MM.1S (cell line): ENCODE data around the gene DKK3.

Source experiments
- DNase-seq: peaks from one replicate; pipeline ENCODE4 v3.0.0-alpha.2; 2015
- H2AFZ ChIP-seq: fragments of 300-600 bp; sonication (generic); 2 replicates; pipeline ENCODE4 v1.6.0; 2016; ENCODE audit warnings: antibody characterized with exemption, low read length
- H3F3A ChIP-seq: fragments of 300-600 bp; sonication (generic); 2 replicates; pipeline ENCODE4 v1.6.1; 2016; ENCODE audit warnings: mild to moderate bottlenecking, antibody characterized with exemption, low read length, moderate library complexity, mixed read lengths; ENCODE audit not compliant: insufficient read depth
- H3K27ac ChIP-seq: fragments of 300-600 bp; sonication (generic); 2 replicates; pipeline ENCODE4 v1.5.1; 2016; ENCODE audit warnings: mild to moderate bottlenecking, low read length
- H3K27me3 ChIP-seq: fragments of 300-600 bp; sonication (generic); replicated peaks from 2 replicates; pipeline ENCODE4 v1.6.0; 2016; ENCODE audit warnings: low read length; ENCODE audit not compliant: insufficient read depth
- H3K36me3 ChIP-seq: fragments of 300-600 bp; sonication (generic); replicated peaks from 2 replicates; pipeline ENCODE4 v1.6.1; 2016; ENCODE audit warnings: mild to moderate bottlenecking, low read length, mixed read lengths; ENCODE audit not compliant: insufficient read depth
- H3K4me1 ChIP-seq: fragments of 300-600 bp; sonication (generic); 2 replicates; pipeline ENCODE4 v1.6.1; 2016; ENCODE audit warnings: low read length, mixed read lengths
- H3K4me2 ChIP-seq: fragments of 300-600 bp; sonication (generic); 2 replicates; pipeline ENCODE4 v1.6.0; 2016; ENCODE audit warnings: low read depth, low read length
- H3K4me3 ChIP-seq: fragments of 300-600 bp; sonication (generic); 2 replicates; pipeline ENCODE4 v1.5.1; 2016; ENCODE audit warnings: low read length, mixed read lengths
- H3K79me2 ChIP-seq: fragments of 300-600 bp; sonication (generic); 2 replicates; pipeline ENCODE4 v1.6.1; 2016; ENCODE audit warnings: mixed run types, low read length, mixed read lengths
- H3K9ac ChIP-seq: fragments of 300-600 bp; sonication (generic); 2 replicates; pipeline ENCODE4 v1.6.1; 2016; ENCODE audit warnings: low read length, mixed read lengths
- H3K9me2 ChIP-seq: fragments of 300-600 bp; sonication (generic); replicated peaks from 2 replicates; pipeline ENCODE4 v1.6.1; 2016; ENCODE audit warnings: mild to moderate bottlenecking, low read length, mixed read lengths; ENCODE audit not compliant: insufficient read depth
- H3K9me3 ChIP-seq: fragments of 300-600 bp; sonication (generic); replicated peaks from 2 replicates; pipeline ENCODE4 v1.6.1; 2016; ENCODE audit warnings: mild to moderate bottlenecking, low read length, mixed read lengths; ENCODE audit not compliant: insufficient read depth
- H4K20me1 ChIP-seq: fragments of 300-600 bp; sonication (generic); 2 replicates; pipeline ENCODE4 v1.6.1; 2016; ENCODE audit warnings: mild to moderate bottlenecking, low read length, moderate library complexity, mixed read lengths; ENCODE audit not compliant: insufficient read depth
- EZH2 ChIP-seq: fragments of 300-600 bp; sonication (generic); optimal IDR thresholded peaks from 2 replicates; pipeline ENCODE3; 2017; ENCODE audit warnings: low read depth, mild to moderate bottlenecking, antibody characterized with exemption, low read length, mixed read lengths
- EZH2phosphoT487 ChIP-seq: fragments of 300-600 bp; sonication (generic); IDR thresholded peaks from 2 replicates; pipeline ENCODE4 v1.6.1; 2018; ENCODE audit warnings: antibody characterized with exemption, low read length
- TF ChIP-seq, protein P1 (sequence below): fragments of 300-600 bp; sonication (generic); IDR thresholded peaks from 2 replicates; pipeline ENCODE4 v1.5.1; 2016; ENCODE audit warnings: antibody characterized with exemption, low read length, mixed read lengths

The DKK3 gene

DNA sequence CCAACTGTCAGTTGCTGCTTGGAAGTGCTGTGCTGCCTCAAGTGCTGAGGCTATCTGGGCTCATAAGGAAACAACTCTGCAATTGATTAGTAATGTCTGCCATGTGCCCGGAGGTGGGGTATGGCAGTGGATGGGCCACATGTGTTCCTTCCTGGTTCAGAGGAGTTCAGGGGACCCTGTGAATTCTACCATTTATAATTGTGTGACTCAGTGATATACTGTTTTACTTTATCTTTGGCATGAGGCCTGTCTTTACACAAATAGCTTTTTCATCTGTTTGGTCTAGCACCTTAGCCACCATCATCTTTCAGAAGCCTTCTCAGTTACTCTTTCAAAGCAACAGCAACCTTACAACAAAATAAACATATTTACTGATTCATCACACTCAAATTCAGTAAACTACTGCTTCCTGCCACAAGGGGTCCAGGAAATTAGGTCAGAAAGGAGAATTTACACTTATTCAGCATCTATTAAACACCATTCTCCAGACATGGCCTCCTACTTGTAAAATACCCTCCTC lies 20.9 kb downstream of the DKK3 start:
- Histone ChIP-seq H3K27ac (no peak overlapping the region), H3K4me3 (no peak overlapping the region), H4K20me1 (no peaks in the 10 kb centered on the region), H3K9ac (no peak overlapping the region), H3K4me2 (no peak overlapping the region), H3K79me2 (no peaks in the 10 kb centered on the region), H3F3A (no peaks in the 10 kb centered on the region), H3K9me3 (no peaks in the 10 kb centered on the region), H3K27me3 (no peaks in the 10 kb centered on the region), H3K36me3 (no peaks in the 10 kb centered on the region), H2AFZ (no peak overlapping the region), H3K9me2 (no peaks in the 10 kb centered on the region), H3K4me1 (no peaks in the 10 kb centered on the region)
- DNase-seq, result no peak
- TF ChIP-seq, protein P1, sequence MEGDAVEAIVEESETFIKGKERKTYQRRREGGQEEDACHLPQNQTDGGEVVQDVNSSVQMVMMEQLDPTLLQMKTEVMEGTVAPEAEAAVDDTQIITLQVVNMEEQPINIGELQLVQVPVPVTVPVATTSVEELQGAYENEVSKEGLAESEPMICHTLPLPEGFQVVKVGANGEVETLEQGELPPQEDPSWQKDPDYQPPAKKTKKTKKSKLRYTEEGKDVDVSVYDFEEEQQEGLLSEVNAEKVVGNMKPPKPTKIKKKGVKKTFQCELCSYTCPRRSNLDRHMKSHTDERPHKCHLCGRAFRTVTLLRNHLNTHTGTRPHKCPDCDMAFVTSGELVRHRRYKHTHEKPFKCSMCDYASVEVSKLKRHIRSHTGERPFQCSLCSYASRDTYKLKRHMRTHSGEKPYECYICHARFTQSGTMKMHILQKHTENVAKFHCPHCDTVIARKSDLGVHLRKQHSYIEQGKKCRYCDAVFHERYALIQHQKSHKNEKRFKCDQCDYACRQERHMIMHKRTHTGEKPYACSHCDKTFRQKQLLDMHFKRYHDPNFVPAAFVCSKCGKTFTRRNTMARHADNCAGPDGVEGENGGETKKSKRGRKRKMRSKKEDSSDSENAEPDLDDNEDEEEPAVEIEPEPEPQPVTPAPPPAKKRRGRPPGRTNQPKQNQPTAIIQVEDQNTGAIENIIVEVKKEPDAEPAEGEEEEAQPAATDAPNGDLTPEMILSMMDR, result peak; percentile 32
- TF ChIP-seq EZH2, result no peak
- no peak for TF ChIP-seq EZH2phosphoT487

DNA sequence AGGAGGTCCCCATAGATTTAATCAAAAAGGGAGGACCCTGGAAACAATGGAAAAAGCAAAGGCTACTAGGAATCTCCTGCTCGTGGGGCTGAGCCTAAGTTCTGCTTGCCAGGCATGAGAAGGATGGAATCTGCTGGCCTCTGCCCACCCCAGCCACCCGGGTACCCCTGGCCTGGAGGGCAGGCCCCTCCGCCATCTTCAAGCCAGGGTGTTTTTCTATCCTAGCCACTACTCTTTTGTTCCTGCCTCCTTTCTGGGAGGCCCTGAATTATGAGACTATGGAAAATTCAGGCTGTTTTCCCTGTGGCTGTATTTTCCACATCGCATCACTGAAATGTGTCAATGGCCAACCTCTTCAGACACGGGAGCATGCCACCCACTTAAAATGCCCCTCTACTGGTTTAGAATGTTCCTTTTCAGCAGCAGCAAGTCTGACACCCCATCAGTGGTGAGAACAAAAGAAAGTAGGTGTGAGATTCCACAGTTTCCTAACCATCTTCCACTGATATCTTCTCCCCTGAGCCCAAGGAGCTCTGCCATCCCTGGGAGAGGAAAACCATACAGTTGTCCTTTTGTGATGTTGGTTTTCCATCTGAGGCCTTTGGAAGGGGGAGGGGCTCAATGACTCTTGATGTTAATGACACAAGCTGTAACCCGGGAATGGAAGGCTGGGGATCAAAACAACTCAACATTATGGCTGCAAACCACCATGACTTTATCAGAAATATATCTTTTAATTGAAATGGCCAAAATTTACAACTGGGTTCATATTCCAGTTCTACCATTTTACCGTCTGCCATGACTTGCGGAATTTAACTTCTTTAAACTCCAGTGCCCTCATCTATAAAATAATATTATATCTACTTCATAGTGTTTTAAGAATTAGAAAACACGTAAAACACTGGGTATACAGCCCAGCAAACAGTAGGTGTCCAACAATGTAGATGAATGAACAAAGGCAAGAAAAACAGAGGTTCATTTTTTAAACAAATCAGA lies 22.2 kb downstream of the DKK3 start:
- Histone ChIP-seq H3K9me3 (no peaks in the 10 kb centered on the region), H2AFZ (no peak overlapping the region), H3K9ac (no peak overlapping the region), H3K4me1 (no peaks in the 10 kb centered on the region), H3K4me3 (no peak overlapping the region), H3K79me2 (no peaks in the 10 kb centered on the region), H3K36me3 (no peaks in the 10 kb centered on the region), H4K20me1 (no peaks in the 10 kb centered on the region), H3K4me2 (no peak overlapping the region), H3K27ac (no peak overlapping the region), H3K9me2 (no peaks in the 10 kb centered on the region), H3K27me3 (no peaks in the 10 kb centered on the region), H3F3A (no peaks in the 10 kb centered on the region)
- TF ChIP-seq EZH2, result no peak
- TF ChIP-seq, protein P1, result no peak
- TF ChIP-seq EZH2phosphoT487, result no peak
- no peak for DNase-seq

- Histone ChIP-seq H3K9me3 (no peaks in the 10 kb centered on the region), H3K27ac (no peak overlapping the region), H3K36me3 (no peaks in the 10 kb centered on the region), H3K4me2 (no peak overlapping the region), H4K20me1 (no peaks in the 10 kb centered on the region), H3F3A (no peaks in the 10 kb centered on the region), H3K79me2 (no peaks in the 10 kb centered on the region), H3K4me1 (no peaks in the 10 kb centered on the region), H2AFZ (no peak overlapping the region), H3K4me3 (no peak overlapping the region), H3K9ac (no peak overlapping the region), H3K27me3 (no peaks in the 10 kb centered on the region), H3K9me2 (no peaks in the 10 kb centered on the region)
- TF ChIP-seq EZH2phosphoT487 (no peak), EZH2 (no peak)
- TF ChIP-seq, protein P1, result no peak
- DNase-seq, result no peak
Observed at GRCh38 chr11:11985016-11985715, 23.3 kb downstream of the DKK3 start.
